Chondrocyte (in vitro differentiated cells): ENCODE data around the gene ZNF488. TPM values are rescaled to one million over a fixed set of nuclear protein-coding genes. Genes with fewer than 3 reads are reported as not detected.

Source experiments
- DNase-seq: peaks from one replicate; pipeline ENCODE4 v3.0.0; 2021; ENCODE audit warnings: mixed read lengths, low spot score
- H3K27ac Mint-ChIP-seq: one replicate; pipeline ENCODE4 v1.8.0; 2021; ENCODE audit warnings: mild to moderate bottlenecking, moderate library complexity, mixed read lengths; ENCODE audit not compliant: unreplicated experiment
- H3K27me3 Mint-ChIP-seq: 2 replicates; pipeline ENCODE4 v1.8.0; 2021; ENCODE audit warnings: low read depth, mixed read lengths
- H3K36me3 Mint-ChIP-seq: 2 replicates; pipeline ENCODE4 v1.8.0; 2021; ENCODE audit warnings: low read depth, mixed read lengths
- H3K4me1 Mint-ChIP-seq: 2 replicates; pipeline ENCODE4 v1.8.0; 2021; ENCODE audit warnings: low read depth, mild to moderate bottlenecking, mixed read lengths
- H3K4me3 Mint-ChIP-seq: one replicate; pipeline ENCODE4 v1.8.0; 2021; ENCODE audit warnings: mild to moderate bottlenecking, moderate library complexity, mixed read lengths; ENCODE audit not compliant: unreplicated experiment
- H3K9me3 Mint-ChIP-seq: 2 replicates; pipeline ENCODE4 v1.8.0; 2021; ENCODE audit warnings: low read depth, mixed read lengths
- CTCF ChIP-seq: fragments of 200-600 bp; sonication (generic); IDR thresholded peaks from 2 replicates; pipeline ENCODE4 v1.5.0; 2021; ENCODE audit warnings: antibody characterized with exemption, mild to moderate bottlenecking, moderate library complexity
- total RNA-seq: library from RNA; stranded (reverse); gene quantifications from 3 replicates; pipeline ENCODE4 v1.2.1, GENCODE V29; 2021

Gene ZNF488
- total RNA-seq, 1 donor from 2014 or later: 0.17 TPM

- no peaks in the 10 kb centered on the region for H3K4me1 Mint-ChIP-seq
- no peaks in the 10 kb centered on the region for H3K9me3 Mint-ChIP-seq
- no peak overlapping the region for H3K27ac Mint-ChIP-seq
- H3K4me3 Mint-ChIP-seq: no peak overlapping the region
- no peaks in the 10 kb centered on the region for H3K36me3 Mint-ChIP-seq
- no peak for TF ChIP-seq CTCF
- no peak for DNase-seq
- H3K27me3 Mint-ChIP-seq: no peaks in the 10 kb centered on the region
Observed at GRCh38 chr10:47415520-47416304, 31.6 kb upstream of the ZNF488 start.

GRCh38 chr10:47414752-47415519 is 30.8 kb upstream of the ZNF488 start:
- H3K36me3 Mint-ChIP-seq: no peaks in the 10 kb centered on the region
- H3K4me3 Mint-ChIP-seq: no peak overlapping the region
- no peaks in the 10 kb centered on the region for H3K27me3 Mint-ChIP-seq
- H3K4me1 Mint-ChIP-seq: no peaks in the 10 kb centered on the region
- H3K9me3 Mint-ChIP-seq: no peaks in the 10 kb centered on the region
- H3K27ac Mint-ChIP-seq: no peak overlapping the region
- no peak for TF ChIP-seq CTCF
- no peak for DNase-seq

GRCh38 chr10:47414227-47414592 is 30.1 kb upstream of the ZNF488 start:
- Mint-ChIP-seq H3K4me3 (no peak overlapping the region), H3K9me3 (no peaks in the 10 kb centered on the region), H3K27me3 (no peaks in the 10 kb centered on the region), H3K4me1 (no peaks in the 10 kb centered on the region), H3K27ac (no peak overlapping the region), H3K36me3 (no peaks in the 10 kb centered on the region)
- no peak for TF ChIP-seq CTCF
- DNase-seq: no peak

- no peak for TF ChIP-seq CTCF
- DNase-seq: peak; percentile 74
- Mint-ChIP-seq H3K4me1 (no peaks in the 10 kb centered on the region), H3K4me3 (no peak overlapping the region), H3K9me3 (no peaks in the 10 kb centered on the region), H3K27me3 (no peaks in the 10 kb centered on the region), H3K36me3 (no peaks in the 10 kb centered on the region), H3K27ac (no peak overlapping the region)
Observed at GRCh38 chr10:47413531-47414226, 29.6 kb upstream of the ZNF488 start.

GRCh38 chr10:47412869-47413268 is 28.8 kb upstream of the ZNF488 start:
- no peaks in the 10 kb centered on the region for H3K36me3 Mint-ChIP-seq
- no peaks in the 10 kb centered on the region for H3K4me1 Mint-ChIP-seq
- no peaks in the 10 kb centered on the region for H3K9me3 Mint-ChIP-seq
- H3K4me3 Mint-ChIP-seq: no peak overlapping the region
- no peak for DNase-seq
- H3K27me3 Mint-ChIP-seq: no peaks in the 10 kb centered on the region
- no peak for TF ChIP-seq CTCF
- no peak overlapping the region for H3K27ac Mint-ChIP-seq
